ENCODE measurements around the gene MRPS24. TPM values are rescaled to one million over a fixed set of nuclear protein-coding genes. Genes with fewer than 3 reads are reported as not detected.
A peak's percentile ranks its signal among the peaks of the same experiment; 100 is the strongest.

MRPS24 gene
- total and polyA plus RNA-seq, 2 of the 13 experiments (the other 11 are each of a cell fraction or from before 2014, with no cell fraction given): 135 to 162 TPM

DNA sequence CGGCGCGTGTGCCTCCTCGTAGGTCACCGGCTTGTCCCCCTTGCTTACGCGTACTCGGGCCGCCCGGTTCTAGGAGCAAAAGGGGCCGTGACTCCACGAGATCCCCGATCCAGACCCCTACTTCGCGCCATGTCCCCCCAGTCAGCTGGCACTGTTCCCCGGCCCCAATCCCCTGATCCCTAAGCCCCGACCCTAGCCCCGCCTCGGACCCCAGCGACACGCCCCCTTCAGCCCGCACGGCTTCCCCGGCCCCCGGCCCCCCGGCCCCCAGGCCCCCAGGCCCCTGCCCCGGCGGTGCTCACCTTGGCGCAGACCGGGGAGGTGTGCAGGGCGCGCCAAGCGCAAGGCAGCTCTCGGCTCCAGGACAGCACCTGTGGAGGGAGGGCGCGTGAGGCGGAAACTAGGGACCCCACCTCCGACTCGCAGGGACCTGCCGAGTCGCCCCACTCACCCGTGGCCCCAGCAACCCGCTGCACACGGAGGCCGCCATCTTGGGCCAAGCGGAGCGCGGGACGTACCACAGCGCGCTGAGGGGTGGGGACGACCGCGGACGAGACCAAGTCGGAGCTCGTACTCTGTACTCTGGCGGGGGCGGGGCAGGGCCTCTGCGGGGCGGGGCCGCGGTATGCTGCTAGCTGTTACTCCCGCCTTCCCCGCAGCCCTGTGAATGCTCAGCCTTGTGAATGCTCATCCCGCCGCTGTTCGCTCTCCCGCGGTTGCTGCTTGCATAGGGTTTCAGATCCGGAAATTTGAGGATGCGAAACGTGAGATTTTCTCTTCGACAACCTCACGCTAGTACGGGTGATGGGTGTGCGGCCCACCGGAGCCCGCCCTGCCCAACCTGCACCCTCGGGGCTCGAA, at the start of gene MRPS24 (continued):
- TF ChIP-seq ZNF776 (CRISPR knock-in tag; IDR thresholded peaks at IDR 0.05): peak; percentile 55; the same call in 1 of the 2 replicates
- TF ChIP-seq, protein P1, sequence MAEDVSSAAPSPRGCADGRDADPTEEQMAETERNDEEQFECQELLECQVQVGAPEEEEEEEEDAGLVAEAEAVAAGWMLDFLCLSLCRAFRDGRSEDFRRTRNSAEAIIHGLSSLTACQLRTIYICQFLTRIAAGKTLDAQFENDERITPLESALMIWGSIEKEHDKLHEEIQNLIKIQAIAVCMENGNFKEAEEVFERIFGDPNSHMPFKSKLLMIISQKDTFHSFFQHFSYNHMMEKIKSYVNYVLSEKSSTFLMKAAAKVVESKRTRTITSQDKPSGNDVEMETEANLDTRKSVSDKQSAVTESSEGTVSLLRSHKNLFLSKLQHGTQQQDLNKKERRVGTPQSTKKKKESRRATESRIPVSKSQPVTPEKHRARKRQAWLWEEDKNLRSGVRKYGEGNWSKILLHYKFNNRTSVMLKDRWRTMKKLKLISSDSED (CRISPR knock-in tag; IDR thresholded peaks at IDR 0.05): no peak
- TF ChIP-seq, protein P2, sequence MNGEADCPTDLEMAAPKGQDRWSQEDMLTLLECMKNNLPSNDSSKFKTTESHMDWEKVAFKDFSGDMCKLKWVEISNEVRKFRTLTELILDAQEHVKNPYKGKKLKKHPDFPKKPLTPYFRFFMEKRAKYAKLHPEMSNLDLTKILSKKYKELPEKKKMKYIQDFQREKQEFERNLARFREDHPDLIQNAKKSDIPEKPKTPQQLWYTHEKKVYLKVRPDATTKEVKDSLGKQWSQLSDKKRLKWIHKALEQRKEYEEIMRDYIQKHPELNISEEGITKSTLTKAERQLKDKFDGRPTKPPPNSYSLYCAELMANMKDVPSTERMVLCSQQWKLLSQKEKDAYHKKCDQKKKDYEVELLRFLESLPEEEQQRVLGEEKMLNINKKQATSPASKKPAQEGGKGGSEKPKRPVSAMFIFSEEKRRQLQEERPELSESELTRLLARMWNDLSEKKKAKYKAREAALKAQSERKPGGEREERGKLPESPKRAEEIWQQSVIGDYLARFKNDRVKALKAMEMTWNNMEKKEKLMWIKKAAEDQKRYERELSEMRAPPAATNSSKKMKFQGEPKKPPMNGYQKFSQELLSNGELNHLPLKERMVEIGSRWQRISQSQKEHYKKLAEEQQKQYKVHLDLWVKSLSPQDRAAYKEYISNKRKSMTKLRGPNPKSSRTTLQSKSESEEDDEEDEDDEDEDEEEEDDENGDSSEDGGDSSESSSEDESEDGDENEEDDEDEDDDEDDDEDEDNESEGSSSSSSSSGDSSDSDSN (CRISPR knock-in tag; IDR thresholded peaks at IDR 0.05): peak; percentile 64; the same call in 1 of the 2 replicates
- peak; percentile 60; the same call in 1 of the 3 replicates for TF ChIP-seq MXI1 (IDR thresholded peaks at IDR 0.05; ENCODE audit: borderline replicate concordance, low read depth, low read length)
- peak in 1 of 2 experiments; percentile 76; a peak in 1 of 4 replicates for TF ChIP-seq KLF16 (CRISPR knock-in tag; IDR thresholded peaks at IDR 0.05)
- TF ChIP-seq, protein P3, sequence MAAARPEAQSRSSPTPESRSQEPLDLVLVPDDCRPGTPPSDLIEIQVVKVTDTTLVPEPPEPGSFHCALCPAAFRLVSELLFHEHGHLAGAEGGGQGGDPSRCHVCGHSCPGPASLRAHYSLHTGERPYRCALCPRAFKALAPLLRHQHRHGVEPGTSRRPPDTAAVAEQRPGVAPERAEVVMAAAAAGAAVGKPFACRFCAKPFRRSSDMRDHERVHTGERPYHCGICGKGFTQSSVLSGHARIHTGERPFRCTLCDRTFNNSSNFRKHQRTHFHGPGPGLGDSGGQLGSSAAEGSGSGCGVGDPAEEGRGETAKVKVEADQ (CRISPR knock-in tag; IDR thresholded peaks at IDR 0.05; ENCODE audit: borderline replicate concordance): 0 out of 2 replicates have a peak, but pooled peaks have one; percentile 27
- peak; percentile 45; the same call in 1 of the 2 replicates for TF ChIP-seq SIN3B (IDR thresholded peaks at IDR 0.05; ENCODE audit: low read length)
- TF ChIP-seq, protein P4, sequence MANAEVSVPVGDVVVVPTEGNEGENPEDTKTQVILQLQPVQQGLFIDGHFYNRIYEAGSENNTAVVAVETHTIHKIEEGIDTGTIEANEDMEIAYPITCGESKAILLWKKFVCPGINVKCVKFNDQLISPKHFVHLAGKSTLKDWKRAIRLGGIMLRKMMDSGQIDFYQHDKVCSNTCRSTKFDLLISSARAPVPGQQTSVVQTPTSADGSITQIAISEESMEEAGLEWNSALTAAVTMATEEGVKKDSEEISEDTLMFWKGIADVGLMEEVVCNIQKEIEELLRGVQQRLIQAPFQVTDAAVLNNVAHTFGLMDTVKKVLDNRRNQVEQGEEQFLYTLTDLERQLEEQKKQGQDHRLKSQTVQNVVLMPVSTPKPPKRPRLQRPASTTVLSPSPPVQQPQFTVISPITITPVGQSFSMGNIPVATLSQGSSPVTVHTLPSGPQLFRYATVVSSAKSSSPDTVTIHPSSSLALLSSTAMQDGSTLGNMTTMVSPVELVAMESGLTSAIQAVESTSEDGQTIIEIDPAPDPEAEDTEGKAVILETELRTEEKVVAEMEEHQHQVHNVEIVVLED (CRISPR knock-in tag; IDR thresholded peaks at IDR 0.05; ENCODE audit: borderline replicate concordance): peak; percentile 66; the same call in 1 of the 2 replicates
- TF ChIP-seq, protein P5, sequence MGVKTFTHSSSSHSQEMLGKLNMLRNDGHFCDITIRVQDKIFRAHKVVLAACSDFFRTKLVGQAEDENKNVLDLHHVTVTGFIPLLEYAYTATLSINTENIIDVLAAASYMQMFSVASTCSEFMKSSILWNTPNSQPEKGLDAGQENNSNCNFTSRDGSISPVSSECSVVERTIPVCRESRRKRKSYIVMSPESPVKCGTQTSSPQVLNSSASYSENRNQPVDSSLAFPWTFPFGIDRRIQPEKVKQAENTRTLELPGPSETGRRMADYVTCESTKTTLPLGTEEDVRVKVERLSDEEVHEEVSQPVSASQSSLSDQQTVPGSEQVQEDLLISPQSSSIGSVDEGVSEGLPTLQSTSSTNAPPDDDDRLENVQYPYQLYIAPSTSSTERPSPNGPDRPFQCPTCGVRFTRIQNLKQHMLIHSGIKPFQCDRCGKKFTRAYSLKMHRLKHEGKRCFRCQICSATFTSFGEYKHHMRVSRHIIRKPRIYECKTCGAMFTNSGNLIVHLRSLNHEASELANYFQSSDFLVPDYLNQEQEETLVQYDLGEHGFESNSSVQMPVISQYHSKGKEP (CRISPR knock-in tag; IDR thresholded peaks at IDR 0.05): no peak
- 0 out of 2 replicates have a peak, but pooled peaks have one; percentile 17 for TF ChIP-seq CREM (IDR thresholded peaks at IDR 0.05)
- TF ChIP-seq CREM (CRISPR knock-in tag; IDR thresholded peaks at IDR 0.05): no peak
- peak; percentile 70; the same call in 1 of the 2 replicates for TF ChIP-seq SP4 (CRISPR knock-in tag; IDR thresholded peaks at IDR 0.05)
- no peak for TF ChIP-seq POLR2AphosphoS2 (IDR thresholded peaks at IDR 0.05; ENCODE audit: low read depth, low read length)
- peak; percentile 79 for TF ChIP-seq ZNF331 (CRISPR knock-in tag; IDR thresholded peaks at IDR 0.05)
- TF ChIP-seq, protein P6, sequence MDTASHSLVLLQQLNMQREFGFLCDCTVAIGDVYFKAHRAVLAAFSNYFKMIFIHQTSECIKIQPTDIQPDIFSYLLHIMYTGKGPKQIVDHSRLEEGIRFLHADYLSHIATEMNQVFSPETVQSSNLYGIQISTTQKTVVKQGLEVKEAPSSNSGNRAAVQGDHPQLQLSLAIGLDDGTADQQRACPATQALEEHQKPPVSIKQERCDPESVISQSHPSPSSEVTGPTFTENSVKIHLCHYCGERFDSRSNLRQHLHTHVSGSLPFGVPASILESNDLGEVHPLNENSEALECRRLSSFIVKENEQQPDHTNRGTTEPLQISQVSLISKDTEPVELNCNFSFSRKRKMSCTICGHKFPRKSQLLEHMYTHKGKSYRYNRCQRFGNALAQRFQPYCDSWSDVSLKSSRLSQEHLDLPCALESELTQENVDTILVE (CRISPR knock-in tag; IDR thresholded peaks at IDR 0.05): peak; percentile 33; the same call in 1 of the 2 replicates
- TF ChIP-seq, protein P7, sequence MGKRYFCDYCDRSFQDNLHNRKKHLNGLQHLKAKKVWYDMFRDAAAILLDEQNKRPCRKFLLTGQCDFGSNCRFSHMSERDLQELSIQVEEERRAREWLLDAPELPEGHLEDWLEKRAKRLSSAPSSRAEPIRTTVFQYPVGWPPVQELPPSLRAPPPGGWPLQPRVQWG (CRISPR knock-in tag; IDR thresholded peaks at IDR 0.05; ENCODE audit: borderline replicate concordance, low read depth): no peak
- peak; percentile 89 for TF ChIP-seq ZFY (CRISPR knock-in tag; IDR thresholded peaks at IDR 0.05)

All from HepG2 (cell line).